Kidney epithelial cell (primary cell): ENCODE results near the gene TIMP2. TPM values are rescaled to one million over a fixed set of nuclear protein-coding genes. Genes with fewer than 3 reads are reported as not detected.

Experiments
- DNase-seq: peaks from one replicate; pipeline ENCODE4 v3.0.0-alpha.2; 2010; ENCODE audit warnings: low read depth
- H3K27me3 ChIP-seq: 2 replicates; pipeline ENCODE4 v1.6.0; 2011; ENCODE audit warnings: low read length; ENCODE audit not compliant: control insufficient read depth, insufficient read depth
- H3K36me3 ChIP-seq: 2 replicates; pipeline ENCODE4 v1.5.1; 2011; ENCODE audit warnings: low read length; ENCODE audit not compliant: control insufficient read depth, insufficient read depth
- H3K4me3 ChIP-seq: 2 replicates; pipeline ENCODE4 v1.5.1; 2011; ENCODE audit warnings: low read depth, mild to moderate bottlenecking, control low read depth, low read length
- total RNA-seq: library from RNA; depleted of rRNA; stranded (reverse); fragments of >200 nt; gene quantifications from 2 replicates; pipeline ENCODE4 v1.2.3, GENCODE V29; 2015
- TF ChIP-seq, protein P1 (sequence below): IDR thresholded peaks from 2 replicates; pipeline ENCODE4 v1.5.1; 2011; ENCODE audit warnings: mild to moderate bottlenecking, moderate library complexity, low read length, control low read depth, inconsistent platforms; ENCODE audit not compliant: insufficient read depth, poor library complexity, severe bottlenecking

The TIMP2 gene
- total RNA-seq, 1 donor from 2014 or later: 130 TPM

DNA sequence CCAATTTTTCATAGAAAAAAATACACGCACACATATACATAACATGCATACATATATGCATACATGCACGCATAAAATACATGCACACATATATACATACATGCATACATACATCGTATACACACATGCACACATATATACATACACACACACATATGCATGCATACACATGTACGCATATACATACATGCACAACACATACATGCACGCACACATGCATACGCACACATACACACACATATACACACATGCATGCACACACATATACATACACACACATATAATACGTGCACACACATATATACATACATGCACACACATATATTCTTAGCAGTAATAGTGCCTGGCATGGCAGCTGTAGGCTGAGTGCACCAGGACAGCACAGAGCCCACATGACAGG, 109.5 kb downstream of the TIMP2 start:
- Histone ChIP-seq H3K4me3 (no peak overlapping the region), H3K36me3 (peaks cover 7% of the 10 kb centered on the region), H3K27me3 (no peaks in the 10 kb centered on the region)
- no peak for DNase-seq
- TF ChIP-seq, protein P1, sequence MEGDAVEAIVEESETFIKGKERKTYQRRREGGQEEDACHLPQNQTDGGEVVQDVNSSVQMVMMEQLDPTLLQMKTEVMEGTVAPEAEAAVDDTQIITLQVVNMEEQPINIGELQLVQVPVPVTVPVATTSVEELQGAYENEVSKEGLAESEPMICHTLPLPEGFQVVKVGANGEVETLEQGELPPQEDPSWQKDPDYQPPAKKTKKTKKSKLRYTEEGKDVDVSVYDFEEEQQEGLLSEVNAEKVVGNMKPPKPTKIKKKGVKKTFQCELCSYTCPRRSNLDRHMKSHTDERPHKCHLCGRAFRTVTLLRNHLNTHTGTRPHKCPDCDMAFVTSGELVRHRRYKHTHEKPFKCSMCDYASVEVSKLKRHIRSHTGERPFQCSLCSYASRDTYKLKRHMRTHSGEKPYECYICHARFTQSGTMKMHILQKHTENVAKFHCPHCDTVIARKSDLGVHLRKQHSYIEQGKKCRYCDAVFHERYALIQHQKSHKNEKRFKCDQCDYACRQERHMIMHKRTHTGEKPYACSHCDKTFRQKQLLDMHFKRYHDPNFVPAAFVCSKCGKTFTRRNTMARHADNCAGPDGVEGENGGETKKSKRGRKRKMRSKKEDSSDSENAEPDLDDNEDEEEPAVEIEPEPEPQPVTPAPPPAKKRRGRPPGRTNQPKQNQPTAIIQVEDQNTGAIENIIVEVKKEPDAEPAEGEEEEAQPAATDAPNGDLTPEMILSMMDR: no peak

DNA sequence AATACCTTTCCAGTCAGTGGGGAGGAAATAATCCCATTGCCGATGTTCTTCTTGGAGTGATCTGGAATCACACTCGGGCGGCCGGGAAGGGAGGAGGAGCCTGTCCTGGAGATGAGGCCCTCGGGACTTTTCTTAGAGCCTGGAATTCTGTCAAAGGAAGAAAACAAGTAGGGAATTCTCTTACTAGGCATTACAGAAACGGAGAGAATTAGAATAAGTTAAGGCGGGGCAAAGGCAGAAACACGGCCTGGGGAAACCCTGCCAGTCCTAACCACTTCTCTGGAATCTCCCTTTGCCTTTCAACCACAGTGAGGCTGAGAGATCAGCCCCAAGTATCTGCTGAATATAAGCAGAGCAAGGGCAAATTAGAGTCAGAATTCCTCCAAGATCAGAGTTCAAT, 112.3 kb downstream of the TIMP2 start:
- no peak for DNase-seq
- TF ChIP-seq, protein P1: no peak
- Histone ChIP-seq H3K36me3 (peaks cover 4% of the 10 kb centered on the region), H3K27me3 (no peaks in the 10 kb centered on the region), H3K4me3 (no peak overlapping the region)

DNA sequence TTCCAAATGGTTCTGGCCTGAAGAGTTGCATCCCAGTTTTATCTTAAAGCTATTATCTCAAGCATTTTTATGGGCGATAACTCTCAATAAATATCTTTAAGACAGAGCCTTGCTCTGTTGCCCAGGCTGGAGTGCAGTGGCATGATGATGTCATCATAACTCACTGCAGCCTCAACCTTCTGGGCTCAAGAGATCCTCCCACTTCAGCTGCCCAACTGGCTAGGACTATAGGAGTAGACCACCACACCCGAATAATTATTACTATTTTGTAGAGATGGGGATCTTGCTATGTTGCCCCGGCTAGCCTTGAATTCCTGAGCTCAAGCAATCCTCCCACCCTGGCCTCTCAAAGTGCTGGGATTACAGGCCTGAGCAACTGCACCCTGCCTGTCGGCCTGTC, 117.0 kb downstream of the TIMP2 start:
- TF ChIP-seq, protein P1: no peak
- Histone ChIP-seq H3K36me3 (peaks cover 4% of the 10 kb centered on the region), H3K4me3 (no peak overlapping the region), H3K27me3 (no peaks in the 10 kb centered on the region)
- DNase-seq: no peak

DNA sequence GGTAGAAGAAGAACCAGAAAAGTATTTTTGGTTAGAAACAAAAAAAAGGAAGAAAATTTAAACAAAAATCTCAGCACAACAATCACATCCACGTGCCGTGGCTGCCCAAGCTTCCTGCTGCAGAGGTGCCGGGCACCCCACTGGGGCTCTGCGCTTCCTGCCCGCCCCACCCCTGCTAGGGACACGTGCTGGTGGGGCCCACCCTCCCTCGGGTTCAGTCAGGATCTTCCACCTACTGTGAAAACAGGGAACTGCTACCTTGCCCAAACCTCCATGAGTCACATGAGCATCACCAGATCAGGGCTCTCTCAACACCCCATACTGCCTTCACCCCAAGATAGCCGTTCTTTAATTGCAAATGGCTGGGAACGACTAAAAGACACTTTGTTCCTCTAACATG, 118.7 kb downstream of the TIMP2 start:
- Histone ChIP-seq H3K27me3 (no peaks in the 10 kb centered on the region), H3K36me3 (peaks cover 5% of the 10 kb centered on the region)
- DNase-seq: no peak

DNA sequence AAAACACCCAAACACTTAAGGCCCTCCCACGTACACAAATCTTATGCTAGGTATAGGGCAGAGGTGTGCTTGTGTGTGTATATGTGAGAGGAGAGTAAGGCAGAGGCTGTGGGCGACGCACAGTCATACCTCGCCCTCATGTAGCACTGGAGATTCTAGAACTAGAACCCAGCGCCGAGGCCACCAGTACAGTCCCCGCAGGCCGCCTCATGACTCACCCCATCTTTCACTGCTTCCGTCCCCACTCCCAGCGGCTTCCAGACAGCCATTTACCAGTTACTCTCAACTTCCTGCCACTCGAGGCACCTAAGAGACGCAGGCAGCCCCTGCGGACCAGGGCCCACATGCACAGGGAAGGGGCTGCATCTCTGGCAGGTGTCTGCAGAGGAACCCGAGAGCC, 119.9 kb downstream of the TIMP2 start:
- Histone ChIP-seq H3K36me3 (peaks cover 5% of the 10 kb centered on the region), H3K27me3 (no peaks in the 10 kb centered on the region), H3K4me3 (no peak overlapping the region)
- DNase-seq: no peak
- TF ChIP-seq, protein P1: no peak

More for the DNA sequence above, 118.7 kb downstream of the TIMP2 start:
- no peak overlapping the region for H3K4me3 ChIP-seq
- TF ChIP-seq, protein P1: no peak

DNA sequence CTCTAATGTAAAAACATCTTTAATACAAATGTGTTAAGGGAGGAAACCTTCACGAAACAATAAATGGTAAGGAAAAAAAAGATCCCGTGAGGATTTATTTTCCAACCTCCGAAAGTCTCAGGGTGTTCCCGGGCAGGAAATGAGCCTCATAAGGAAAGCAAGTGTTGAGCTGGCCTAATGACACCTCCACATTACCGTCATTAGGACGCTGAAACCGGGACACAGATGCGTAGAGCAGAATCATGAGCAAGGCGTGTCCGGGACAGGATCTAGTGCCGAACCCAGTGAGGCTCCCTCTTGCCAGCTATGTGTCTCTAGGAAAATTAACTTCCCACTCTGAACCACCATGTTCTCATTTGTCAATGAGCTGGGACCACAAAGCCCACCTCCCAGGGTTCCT, 120.4 kb downstream of the TIMP2 start:
- peaks cover 5% of the 10 kb centered on the region for H3K36me3 ChIP-seq
- TF ChIP-seq, protein P1: no peak
- H3K27me3 ChIP-seq: no peaks in the 10 kb centered on the region
- no peak overlapping the region for H3K4me3 ChIP-seq
- DNase-seq: no peak
